GM23248 (cell line): ENCODE data around the gene CD300LF.

Source experiments
- EZH2 ChIP-seq: fragments of 200-600 bp; sonication (generic); IDR thresholded peaks from 2 replicates; pipeline ENCODE4 v1.6.1; 2018; ENCODE audit warnings: antibody characterized with exemption, mild to moderate bottlenecking; ENCODE audit not compliant: insufficient read depth, poor library complexity, severe bottlenecking
- EZH2phosphoT487 ChIP-seq: fragments of 200-600 bp; sonication (generic); IDR thresholded peaks from 2 replicates; pipeline ENCODE4 v1.6.1; 2018; ENCODE audit warnings: antibody characterized with exemption, moderate library complexity, mild to moderate bottlenecking, low read depth; ENCODE audit not compliant: insufficient read depth

DNA sequence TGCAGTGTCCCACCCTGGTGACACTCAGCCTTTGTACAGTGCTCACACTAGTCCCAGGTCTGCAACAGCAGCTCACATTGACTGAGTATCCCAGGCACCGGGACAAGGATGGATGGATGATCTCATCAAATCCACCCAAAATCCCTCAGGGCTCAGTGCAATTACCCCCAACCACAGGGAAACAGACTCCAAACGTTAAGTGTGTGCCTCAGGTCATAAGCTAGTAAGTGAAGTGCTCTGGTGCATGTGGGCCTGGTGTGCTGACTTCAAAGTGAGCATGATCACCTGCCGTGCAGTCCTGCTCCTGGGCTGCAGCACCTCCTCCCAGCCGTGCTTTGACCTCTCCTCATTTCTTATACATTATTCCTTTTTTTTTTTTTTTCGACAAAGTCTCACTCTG lies 58.0 kb downstream of the CD300LF start:
- TF ChIP-seq EZH2phosphoT487, result no peak
- no peak for TF ChIP-seq EZH2
